ENCODE data around the gene SLC22A2.

- TF ChIP-seq CHD7 (IDR thresholded peaks at IDR 0.05; ENCODE audit: low read depth, low read length) (no peak), FOXM1 (IDR thresholded peaks at IDR 0.05; ENCODE audit: low read depth) (no peak), FOXM1 (CRISPR knock-in tag; IDR thresholded peaks at IDR 0.05; ENCODE audit: low read depth) (no peak), EHMT2 (IDR thresholded peaks at IDR 0.05) (no peak), ELF1 (tag; IDR thresholded peaks at IDR 0.05) (no peak), CTCF (IDR thresholded peaks at IDR 0.05 in 2 of 3, conservative IDR thresholded peaks at IDR 0.05 in 1 of 3; ENCODE audit: insufficient read depth in 2 of 3, low read depth in 1 of 3, low read length in 3 of 3) (no peak), ZNF592 (IDR thresholded peaks at IDR 0.05) (no peak), SAP30 (IDR thresholded peaks at IDR 0.05; ENCODE audit: borderline replicate concordance, insufficient read depth, low read depth, low read length, poor library complexity, severe bottlenecking) (no peak), RFX5 (IDR thresholded peaks at IDR 0.05; ENCODE audit: low read depth, low read length) (no peak), CHD2 (IDR thresholded peaks at IDR 0.05; ENCODE audit: low read depth, low read length) (no peak), ZNF232 (CRISPR knock-in tag; IDR thresholded peaks at IDR 0.05) (no peak), SMARCA4 (IDR thresholded peaks at IDR 0.05) (no peak), CHD4 (IDR thresholded peaks at IDR 0.05; ENCODE audit: insufficient read depth, insufficient replicate concordance, low read depth, low read length, poor library complexity, severe bottlenecking) (no peak), ZBTB33 (CRISPR knock-in tag; IDR thresholded peaks at IDR 0.05) (no peak)
Observed at GRCh38 chr6:160197662-160198061, 61.0 kb downstream of the SLC22A2 start.

All from K562 (cell line).